ENCODE results near the gene MED29. TPM values are rescaled to one million over a fixed set of nuclear protein-coding genes. Genes with fewer than 3 reads are reported as not detected.

MED29 gene
- total and polyA plus RNA-seq, 2 of the 13 experiments (the other 11 are each of a cell fraction or from before 2014, with no cell fraction given) = 14.0 to 19.7 TPM

GRCh38 chr19:39428283-39429112 lies 37.3 kb downstream of the MED29 start (continued):
- TF ChIP-seq ZGPAT (CRISPR knock-in tag; IDR thresholded peaks at IDR 0.05) = peak; percentile 70; the same call in 1 of the 2 replicates
- peak; percentile 22; the same call in 1 of the 2 replicates for TF ChIP-seq ZNF281 (CRISPR knock-in tag; IDR thresholded peaks at IDR 0.05; ENCODE audit: borderline replicate concordance)
- TF ChIP-seq SETDB1 (CRISPR knock-in tag; IDR thresholded peaks at IDR 0.05; ENCODE audit: borderline replicate concordance) = no peak
- no peak for TF ChIP-seq ZNF607 (CRISPR knock-in tag; IDR thresholded peaks at IDR 0.05; ENCODE audit: borderline replicate concordance)
- TF ChIP-seq NONO (IDR thresholded peaks at IDR 0.05) = no peak
- peak; percentile 69 for TF ChIP-seq NONO (CRISPR knock-in tag; conservative IDR thresholded peaks at IDR 0.05)
- TF ChIP-seq ZNF780A (CRISPR knock-in tag; IDR thresholded peaks at IDR 0.05) = no peak
- no peak for TF ChIP-seq ZNF546 (CRISPR knock-in tag; conservative IDR thresholded peaks at IDR 0.05)
- TF ChIP-seq RAD21 (CRISPR knock-in tag; IDR thresholded peaks at IDR 0.05) = no peak
- TF ChIP-seq LCORL (IDR thresholded peaks at IDR 0.05) = no peak
- TF ChIP-seq LCORL (CRISPR knock-in tag; IDR thresholded peaks at IDR 0.05) = no peak; the same call in 1 of the 2 replicates
- no peak for TF ChIP-seq CREB3 (CRISPR knock-in tag; IDR thresholded peaks at IDR 0.05)
- TF ChIP-seq SNAPC4 (CRISPR knock-in tag; IDR thresholded peaks at IDR 0.05) = no peak
- TF ChIP-seq TRIM24 (CRISPR knock-in tag; IDR thresholded peaks at IDR 0.05) = no peak
- no peak for TF ChIP-seq DDIT3 (CRISPR knock-in tag; IDR thresholded peaks at IDR 0.05)
- TF ChIP-seq SNAPC2 (CRISPR knock-in tag; IDR thresholded peaks at IDR 0.05) = no peak
- TF ChIP-seq PCBP2 (optimal IDR thresholded peaks at IDR 0.05; ENCODE audit: low read depth, low read length, poor library complexity, severe bottlenecking) = no peak
- TF ChIP-seq HOXA3 (CRISPR knock-in tag; IDR thresholded peaks at IDR 0.05) = peak; percentile 28; the same call in 1 of the 2 replicates
- TF ChIP-seq ISX (CRISPR knock-in tag; conservative IDR thresholded peaks at IDR 0.05) = no peak

All from HepG2 (cell line).